ENCODE data around the gene DPAGT1. TPM values are rescaled to one million over a fixed set of nuclear protein-coding genes. Genes with fewer than 3 reads are reported as not detected.

The DPAGT1 gene
- total and polyA plus RNA-seq, 2 experiments from 2014 or later, result 37.2 to 52.6 TPM

DNA sequence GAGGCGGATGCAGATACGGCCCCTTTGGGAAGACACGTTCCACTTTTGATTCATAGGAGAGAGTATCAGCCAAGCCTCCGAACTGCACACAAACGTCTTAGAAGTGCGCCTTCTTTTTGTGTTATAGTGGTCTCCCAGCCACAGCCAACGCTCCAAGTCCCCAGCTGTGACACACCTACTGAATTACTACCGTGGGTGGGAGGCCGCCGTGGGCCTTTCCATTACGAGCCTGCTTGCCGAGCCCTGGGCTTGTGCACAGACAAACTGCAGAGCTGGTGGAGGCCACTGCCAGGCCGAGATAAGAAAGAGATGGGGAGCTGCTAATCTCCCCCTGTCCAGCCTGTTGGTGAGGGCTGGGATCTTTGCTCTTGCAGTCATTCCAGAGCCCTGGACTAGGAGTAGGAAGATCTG lies 16.2 kb downstream of the DPAGT1 start (continued):
- TF ChIP-seq, protein P1, sequence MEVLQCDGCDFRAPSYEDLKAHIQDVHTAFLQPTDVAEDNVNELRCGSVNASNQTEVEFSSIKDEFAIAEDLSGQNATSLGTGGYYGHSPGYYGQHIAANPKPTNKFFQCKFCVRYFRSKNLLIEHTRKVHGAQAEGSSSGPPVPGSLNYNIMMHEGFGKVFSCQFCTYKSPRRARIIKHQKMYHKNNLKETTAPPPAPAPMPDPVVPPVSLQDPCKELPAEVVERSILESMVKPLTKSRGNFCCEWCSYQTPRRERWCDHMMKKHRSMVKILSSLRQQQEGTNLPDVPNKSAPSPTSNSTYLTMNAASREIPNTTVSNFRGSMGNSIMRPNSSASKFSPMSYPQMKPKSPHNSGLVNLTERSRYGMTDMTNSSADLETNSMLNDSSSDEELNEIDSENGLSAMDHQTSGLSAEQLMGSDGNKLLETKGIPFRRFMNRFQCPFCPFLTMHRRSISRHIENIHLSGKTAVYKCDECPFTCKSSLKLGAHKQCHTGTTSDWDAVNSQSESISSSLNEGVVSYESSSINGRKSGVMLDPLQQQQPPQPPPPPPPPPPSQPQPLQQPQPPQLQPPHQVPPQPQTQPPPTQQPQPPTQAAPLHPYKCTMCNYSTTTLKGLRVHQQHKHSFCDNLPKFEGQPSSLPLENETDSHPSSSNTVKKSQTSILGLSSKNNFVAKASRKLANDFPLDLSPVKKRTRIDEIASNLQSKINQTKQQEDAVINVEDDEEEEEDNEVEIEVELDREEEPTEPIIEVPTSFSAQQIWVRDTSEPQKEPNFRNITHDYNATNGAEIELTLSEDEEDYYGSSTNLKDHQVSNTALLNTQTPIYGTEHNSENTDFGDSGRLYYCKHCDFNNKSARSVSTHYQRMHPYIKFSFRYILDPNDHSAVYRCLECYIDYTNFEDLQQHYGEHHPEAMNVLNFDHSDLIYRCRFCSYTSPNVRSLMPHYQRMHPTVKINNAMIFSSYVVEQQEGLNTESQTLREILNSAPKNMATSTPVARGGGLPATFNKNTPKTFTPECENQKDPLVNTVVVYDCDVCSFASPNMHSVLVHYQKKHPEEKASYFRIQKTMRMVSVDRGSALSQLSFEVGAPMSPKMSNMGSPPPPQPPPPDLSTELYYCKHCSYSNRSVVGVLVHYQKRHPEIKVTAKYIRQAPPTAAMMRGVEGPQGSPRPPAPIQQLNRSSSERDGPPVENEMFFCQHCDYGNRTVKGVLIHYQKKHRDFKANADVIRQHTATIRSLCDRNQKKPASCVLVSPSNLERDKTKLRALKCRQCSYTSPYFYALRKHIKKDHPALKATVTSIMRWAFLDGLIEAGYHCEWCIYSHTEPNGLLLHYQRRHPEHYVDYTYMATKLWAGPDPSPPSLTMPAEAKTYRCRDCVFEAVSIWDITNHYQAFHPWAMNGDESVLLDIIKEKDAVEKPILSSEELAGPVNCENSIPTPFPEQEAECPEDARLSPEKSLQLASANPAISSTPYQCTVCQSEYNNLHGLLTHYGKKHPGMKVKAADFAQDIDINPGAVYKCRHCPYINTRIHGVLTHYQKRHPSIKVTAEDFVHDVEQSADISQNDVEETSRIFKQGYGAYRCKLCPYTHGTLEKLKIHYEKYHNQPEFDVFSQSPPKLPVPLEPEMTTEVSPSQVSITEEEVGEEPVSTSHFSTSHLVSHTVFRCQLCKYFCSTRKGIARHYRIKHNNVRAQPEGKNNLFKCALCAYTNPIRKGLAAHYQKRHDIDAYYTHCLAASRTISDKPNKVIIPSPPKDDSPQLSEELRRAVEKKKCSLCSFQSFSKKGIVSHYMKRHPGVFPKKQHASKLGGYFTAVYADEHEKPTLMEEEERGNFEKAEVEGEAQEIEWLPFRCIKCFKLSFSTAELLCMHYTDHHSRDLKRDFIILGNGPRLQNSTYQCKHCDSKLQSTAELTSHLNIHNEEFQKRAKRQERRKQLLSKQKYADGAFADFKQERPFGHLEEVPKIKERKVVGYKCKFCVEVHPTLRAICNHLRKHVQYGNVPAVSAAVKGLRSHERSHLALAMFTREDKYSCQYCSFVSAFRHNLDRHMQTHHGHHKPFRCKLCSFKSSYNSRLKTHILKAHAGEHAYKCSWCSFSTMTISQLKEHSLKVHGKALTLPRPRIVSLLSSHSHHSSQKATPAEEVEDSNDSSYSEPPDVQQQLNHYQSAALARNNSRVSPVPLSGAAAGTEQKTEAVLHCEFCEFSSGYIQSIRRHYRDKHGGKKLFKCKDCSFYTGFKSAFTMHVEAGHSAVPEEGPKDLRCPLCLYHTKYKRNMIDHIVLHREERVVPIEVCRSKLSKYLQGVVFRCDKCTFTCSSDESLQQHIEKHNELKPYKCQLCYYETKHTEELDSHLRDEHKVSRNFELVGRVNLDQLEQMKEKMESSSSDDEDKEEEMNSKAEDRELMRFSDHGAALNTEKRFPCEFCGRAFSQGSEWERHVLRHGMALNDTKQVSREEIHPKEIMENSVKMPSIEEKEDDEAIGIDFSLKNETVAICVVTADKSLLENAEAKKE (CRISPR knock-in tag; IDR thresholded peaks at IDR 0.05), result no peak
- TF ChIP-seq, protein P2, sequence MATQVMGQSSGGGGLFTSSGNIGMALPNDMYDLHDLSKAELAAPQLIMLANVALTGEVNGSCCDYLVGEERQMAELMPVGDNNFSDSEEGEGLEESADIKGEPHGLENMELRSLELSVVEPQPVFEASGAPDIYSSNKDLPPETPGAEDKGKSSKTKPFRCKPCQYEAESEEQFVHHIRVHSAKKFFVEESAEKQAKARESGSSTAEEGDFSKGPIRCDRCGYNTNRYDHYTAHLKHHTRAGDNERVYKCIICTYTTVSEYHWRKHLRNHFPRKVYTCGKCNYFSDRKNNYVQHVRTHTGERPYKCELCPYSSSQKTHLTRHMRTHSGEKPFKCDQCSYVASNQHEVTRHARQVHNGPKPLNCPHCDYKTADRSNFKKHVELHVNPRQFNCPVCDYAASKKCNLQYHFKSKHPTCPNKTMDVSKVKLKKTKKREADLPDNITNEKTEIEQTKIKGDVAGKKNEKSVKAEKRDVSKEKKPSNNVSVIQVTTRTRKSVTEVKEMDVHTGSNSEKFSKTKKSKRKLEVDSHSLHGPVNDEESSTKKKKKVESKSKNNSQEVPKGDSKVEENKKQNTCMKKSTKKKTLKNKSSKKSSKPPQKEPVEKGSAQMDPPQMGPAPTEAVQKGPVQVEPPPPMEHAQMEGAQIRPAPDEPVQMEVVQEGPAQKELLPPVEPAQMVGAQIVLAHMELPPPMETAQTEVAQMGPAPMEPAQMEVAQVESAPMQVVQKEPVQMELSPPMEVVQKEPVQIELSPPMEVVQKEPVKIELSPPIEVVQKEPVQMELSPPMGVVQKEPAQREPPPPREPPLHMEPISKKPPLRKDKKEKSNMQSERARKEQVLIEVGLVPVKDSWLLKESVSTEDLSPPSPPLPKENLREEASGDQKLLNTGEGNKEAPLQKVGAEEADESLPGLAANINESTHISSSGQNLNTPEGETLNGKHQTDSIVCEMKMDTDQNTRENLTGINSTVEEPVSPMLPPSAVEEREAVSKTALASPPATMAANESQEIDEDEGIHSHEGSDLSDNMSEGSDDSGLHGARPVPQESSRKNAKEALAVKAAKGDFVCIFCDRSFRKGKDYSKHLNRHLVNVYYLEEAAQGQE (IDR thresholded peaks at IDR 0.05; ENCODE audit: unreplicated experiment), result no peak
- TF ChIP-seq ZNF331 (CRISPR knock-in tag; IDR thresholded peaks at IDR 0.05; ENCODE audit: low read depth), result no peak
- TF ChIP-seq, protein P3, sequence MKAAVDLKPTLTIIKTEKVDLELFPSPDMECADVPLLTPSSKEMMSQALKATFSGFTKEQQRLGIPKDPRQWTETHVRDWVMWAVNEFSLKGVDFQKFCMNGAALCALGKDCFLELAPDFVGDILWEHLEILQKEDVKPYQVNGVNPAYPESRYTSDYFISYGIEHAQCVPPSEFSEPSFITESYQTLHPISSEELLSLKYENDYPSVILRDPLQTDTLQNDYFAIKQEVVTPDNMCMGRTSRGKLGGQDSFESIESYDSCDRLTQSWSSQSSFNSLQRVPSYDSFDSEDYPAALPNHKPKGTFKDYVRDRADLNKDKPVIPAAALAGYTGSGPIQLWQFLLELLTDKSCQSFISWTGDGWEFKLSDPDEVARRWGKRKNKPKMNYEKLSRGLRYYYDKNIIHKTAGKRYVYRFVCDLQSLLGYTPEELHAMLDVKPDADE (IDR thresholded peaks at IDR 0.05), result no peak
- no peak for TF ChIP-seq POLR2AphosphoS5 (IDR thresholded peaks at IDR 0.05; ENCODE audit: low read depth)

Measured in GM23338 (cell line).